Effector memory CD8-positive, alpha-beta T cell (primary cell): ENCODE measurements around the gene ACOT7.
"Not testable (repeated sequence)": the region's sequence is repeated elsewhere in the genome, so short reads cannot be mapped to it uniquely, and the experiment has no call there.

Experiments
- ATAC-seq: fragments of 150-1000 bp; cut with Tn5 transposase; replicated peaks from 2 replicates; pipeline ENCODE4 v1.10.0; 2021; ENCODE audit warnings: mild to moderate bottlenecking, moderate library complexity
- DNase-seq, 3 experiments: peaks; one replicate each; pipeline ENCODE4 v3.0.0; 2021
- H3K27ac Mint-ChIP-seq, 2 donors: one replicate each; pipeline ENCODE4 v1.8.0; 2022; ENCODE audit warnings: mild to moderate bottlenecking in 2 of 2, mixed read lengths in 2 of 2, moderate library complexity in 2 of 2
- H3K27me3 Mint-ChIP-seq, 2 donors: one replicate each; pipeline ENCODE4 v1.8.0; 2022; ENCODE audit warnings: mixed read lengths in 2 of 2
- H3K36me3 Mint-ChIP-seq: one replicate; pipeline ENCODE4 v1.8.0; 2022; ENCODE audit warnings: mild to moderate bottlenecking, moderate library complexity, mixed read lengths; ENCODE audit not compliant: insufficient read depth
- H3K4me1 Mint-ChIP-seq, 2 donors: one replicate each; pipeline ENCODE4 v1.8.0; 2022; ENCODE audit warnings: low read depth in 2 of 2, mixed read lengths in 2 of 2
- H3K4me3 Mint-ChIP-seq, 2 donors: one replicate each; pipeline ENCODE4 v1.8.0; 2022; ENCODE audit warnings: mild to moderate bottlenecking in 2 of 2, mixed read lengths in 2 of 2, moderate library complexity in 2 of 2
- H3K9me3 Mint-ChIP-seq, 2 donors: one replicate each; pipeline ENCODE4 v1.8.0; 2022; ENCODE audit warnings: mixed read lengths in 2 of 2
- total RNA-seq, 9 experiments: gene quantifications; one replicate each; lab custom pipeline; 2026; lab: John Stamatoyannopoulos, UW

ACOT7 gene
- total RNA-seq, result 4.7 to 34.6 (median 6.6) reads per million in 9 experiments

GRCh38 chr1:6393400-6394187 lies at the start of gene ACOT7:
Gene ACOT7 (minus strand): TSS chr1:6393767. CDS start chr1:6393399, 368 bp downstream.
- peak within 1 kb of the TSS; percentile 79 to 82 for H3K4me3 Mint-ChIP-seq
- H3K9me3 Mint-ChIP-seq, result no peaks in the 10 kb centered on the region
- DNase-seq (peak; percentile 88 to 89 (median 89)), ATAC-seq (peak; percentile 85)
- peaks cover 13 to 23% of the 10 kb centered on the region in 2 donors for H3K4me1 Mint-ChIP-seq
- H3K27me3 Mint-ChIP-seq, result no peaks in the 10 kb centered on the region
- peaks cover 9% of the 10 kb centered on the region for H3K36me3 Mint-ChIP-seq
- H3K27ac Mint-ChIP-seq, result peak within 1 kb of the TSS; percentile 84 to 90

- DNase-seq, result no peak
- H3K27me3 Mint-ChIP-seq, result peaks cover 45 to 67% of the 10 kb centered on the region in 2 donors
- peak overlapping the region; percentile 35 to 55 for H3K4me3 Mint-ChIP-seq
- peaks cover 18 to 21% of the 10 kb centered on the region in 2 donors for H3K4me1 Mint-ChIP-seq
- H3K27ac Mint-ChIP-seq, result no peak overlapping the region
- H3K36me3 Mint-ChIP-seq, result peaks cover 3% of the 10 kb centered on the region
- no peak for ATAC-seq
- H3K9me3 Mint-ChIP-seq, result no peaks in the 10 kb centered on the region
Measured at GRCh38 chr1:6441586-6441985, 48.0 kb upstream of the ACOT7 start.

GRCh38 chr1:6440198-6441126 lies 46.9 kb upstream of the ACOT7 start:
- DNase-seq (peak; percentile 58 to 71 (median 70)), ATAC-seq (peak; percentile 94)
- Mint-ChIP-seq H3K4me3 (peak overlapping the region; percentile 58 to 68), H3K9me3 (no peaks in the 10 kb centered on the region), H3K27me3 (peaks cover 35 to 56% of the 10 kb centered on the region in 2 donors), H3K36me3 (no peaks in the 10 kb centered on the region), H3K27ac (no peak overlapping the region), H3K4me1 (peaks cover 16 to 18% of the 10 kb centered on the region in 2 donors)

GRCh38 chr1:6438047-6438525 lies 44.5 kb upstream of the ACOT7 start:
- Mint-ChIP-seq H3K4me3 (no peak overlapping the region), H3K27me3 (peaks cover 27 to 50% of the 10 kb centered on the region in 2 donors), H3K9me3 (no peaks in the 10 kb centered on the region), H3K27ac (no peak overlapping the region), H3K4me1 (peaks cover 11 to 13% of the 10 kb centered on the region in 2 donors), H3K36me3 (peaks cover 4% of the 10 kb centered on the region)
- peak; percentile 67 to 71 (median 68) for DNase-seq
- ATAC-seq, result peak; percentile 50

GRCh38 chr1:6437012-6437700 lies 43.6 kb upstream of the ACOT7 start:
- H3K9me3 Mint-ChIP-seq, result not testable (repeated sequence)
- H3K27me3 Mint-ChIP-seq, result peaks cover 27 to 50% of the 10 kb centered on the region in 2 donors

GRCh38 chr1:6436277-6436676 lies 42.7 kb upstream of the ACOT7 start:
- ATAC-seq, H3K27ac Mint-ChIP-seq, DNase-seq, H3K9me3 Mint-ChIP-seq, H3K36me3 Mint-ChIP-seq, H3K4me3 Mint-ChIP-seq: not testable (repeated sequence)
- H3K4me1 Mint-ChIP-seq, result peaks cover 11 to 13% of the 10 kb centered on the region in 2 donors
- peaks cover 22 to 41% of the 10 kb centered on the region in 2 donors for H3K27me3 Mint-ChIP-seq

More at GRCh38 chr1:6437012-6437700, 43.6 kb upstream of the ACOT7 start:
- H3K4me3 Mint-ChIP-seq, H3K36me3 Mint-ChIP-seq, ATAC-seq, DNase-seq, H3K27ac Mint-ChIP-seq: not testable (repeated sequence)
- H3K4me1 Mint-ChIP-seq, result peaks cover 11 to 13% of the 10 kb centered on the region in 2 donors

GRCh38 chr1:6435547-6435946 lies 42.0 kb upstream of the ACOT7 start:
- ATAC-seq (no peak), DNase-seq (no peak)
- H3K27me3 Mint-ChIP-seq, result peaks cover 20 to 41% of the 10 kb centered on the region in 2 donors
- no peaks in the 10 kb centered on the region for H3K9me3 Mint-ChIP-seq
- no peak overlapping the region for H3K4me3 Mint-ChIP-seq
- peaks cover 4% of the 10 kb centered on the region for H3K36me3 Mint-ChIP-seq
- peaks cover 8 to 13% of the 10 kb centered on the region in 2 donors for H3K4me1 Mint-ChIP-seq
- no peak overlapping the region for H3K27ac Mint-ChIP-seq

- DNase-seq, result no peak
- ATAC-seq, result no peak
- H3K27ac Mint-ChIP-seq, result no peak overlapping the region
- H3K9me3 Mint-ChIP-seq, result no peaks in the 10 kb centered on the region
- H3K4me1 Mint-ChIP-seq, result peaks cover 8 to 13% of the 10 kb centered on the region in 2 donors
- peaks cover 24 to 45% of the 10 kb centered on the region in 2 donors for H3K27me3 Mint-ChIP-seq
- no peak overlapping the region for H3K4me3 Mint-ChIP-seq
- peaks cover 4% of the 10 kb centered on the region for H3K36me3 Mint-ChIP-seq
Measured at GRCh38 chr1:6435129-6435528, 41.6 kb upstream of the ACOT7 start.

- Mint-ChIP-seq H3K4me3 (no peak overlapping the region), H3K27me3 (peaks cover 23 to 46% of the 10 kb centered on the region in 2 donors), H3K27ac (no peak overlapping the region), H3K4me1 (peaks cover 6 to 8% of the 10 kb centered on the region in 2 donors), H3K9me3 (no peaks in the 10 kb centered on the region), H3K36me3 (peaks cover 4% of the 10 kb centered on the region)
- ATAC-seq (no peak), DNase-seq (no peak)
Measured at GRCh38 chr1:6434186-6434585, 40.6 kb upstream of the ACOT7 start.

GRCh38 chr1:6431645-6432579 lies 38.3 kb upstream of the ACOT7 start:
- not testable (repeated sequence) for H3K9me3 Mint-ChIP-seq, H3K36me3 Mint-ChIP-seq, H3K4me3 Mint-ChIP-seq, ATAC-seq, H3K27ac Mint-ChIP-seq, DNase-seq, H3K4me1 Mint-ChIP-seq
- H3K27me3 Mint-ChIP-seq, result peaks cover 27 to 44% of the 10 kb centered on the region in 2 donors

GRCh38 chr1:6429660-6430411 lies 36.3 kb upstream of the ACOT7 start:
- ATAC-seq, DNase-seq: not testable (repeated sequence)
- H3K27me3 Mint-ChIP-seq, result peaks cover 30 to 56% of the 10 kb centered on the region in 2 donors

More at GRCh38 chr1:6429660-6430411, 36.3 kb upstream of the ACOT7 start:
- not testable (repeated sequence) for H3K4me3 Mint-ChIP-seq, H3K9me3 Mint-ChIP-seq, H3K36me3 Mint-ChIP-seq, H3K4me1 Mint-ChIP-seq, H3K27ac Mint-ChIP-seq
